Type B pancreatic cell (in vitro differentiated cells): ENCODE measurements around the gene IMMP2L. TPM values are rescaled to one million over a fixed set of nuclear protein-coding genes. Genes with fewer than 3 reads are reported as not detected.

ENCODE experiments used
- DNase-seq: peaks from one replicate; pipeline ENCODE4 v3.0.0; 2021; ENCODE audit warnings: mixed read lengths; ENCODE audit not compliant: unreplicated experiment; ENCODE audit errors: extremely low spot score
- H3K27ac Mint-ChIP-seq: 2 replicates; pipeline ENCODE4 v1.8.0; 2021; ENCODE audit warnings: mild to moderate bottlenecking, mixed read lengths
- H3K27me3 Mint-ChIP-seq: 2 replicates; pipeline ENCODE4 v1.8.0; 2021; ENCODE audit warnings: mixed read lengths
- H3K36me3 Mint-ChIP-seq: 2 replicates; pipeline ENCODE4 v1.8.0; 2021; ENCODE audit warnings: mixed read lengths
- H3K4me1 Mint-ChIP-seq: one replicate; pipeline ENCODE4 v1.8.0; 2021; ENCODE audit warnings: mixed read lengths; ENCODE audit not compliant: unreplicated experiment
- H3K4me3 Mint-ChIP-seq: 2 replicates; pipeline ENCODE4 v1.8.0; 2021; ENCODE audit warnings: mild to moderate bottlenecking, mixed read lengths
- H3K9me3 Mint-ChIP-seq: 2 replicates; pipeline ENCODE4 v1.8.0; 2021; ENCODE audit warnings: mixed read lengths
- total RNA-seq: library from RNA; stranded (reverse); gene quantifications from 2 replicates; pipeline ENCODE4 v1.2.1, GENCODE V29; 2021; ENCODE audit warnings: low replicate concordance
- TF ChIP-seq, protein P1 (sequence below): fragments of 200-600 bp; sonication (generic); conservative IDR thresholded peaks from 2 replicates; pipeline ENCODE4 v1.5.0; 2021; ENCODE audit warnings: antibody characterized with exemption, mild to moderate bottlenecking

IMMP2L gene
- total RNA-seq, 1 donor from 2014 or later = 23.0 TPM

DNA sequence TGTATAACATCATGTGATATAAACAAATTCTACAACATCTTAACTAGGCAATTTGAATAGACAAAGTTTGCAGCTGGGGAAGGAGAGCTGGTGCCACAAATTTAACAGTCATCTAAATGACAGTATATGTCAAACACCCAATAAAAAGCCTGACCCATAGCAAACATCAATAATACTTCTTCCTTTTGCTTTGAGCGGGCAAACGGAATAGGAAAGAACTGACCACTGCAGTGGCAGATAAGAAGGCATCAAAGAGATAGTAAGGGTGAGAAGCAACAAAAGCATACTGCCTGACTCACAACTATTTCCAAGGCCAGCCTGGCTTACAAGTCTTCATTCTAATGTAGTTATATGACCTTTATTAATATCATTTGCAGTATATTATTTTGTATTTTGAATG is 371.5 kb downstream of the IMMP2L start:
- Mint-ChIP-seq H3K4me1 (peaks cover 6% of the 10 kb centered on the region), H3K27ac (no peak overlapping the region), H3K27me3 (no peaks in the 10 kb centered on the region), H3K9me3 (peaks cover 12% of the 10 kb centered on the region), H3K36me3 (peaks cover 3% of the 10 kb centered on the region), H3K4me3 (no peak overlapping the region)
- TF ChIP-seq, protein P1, sequence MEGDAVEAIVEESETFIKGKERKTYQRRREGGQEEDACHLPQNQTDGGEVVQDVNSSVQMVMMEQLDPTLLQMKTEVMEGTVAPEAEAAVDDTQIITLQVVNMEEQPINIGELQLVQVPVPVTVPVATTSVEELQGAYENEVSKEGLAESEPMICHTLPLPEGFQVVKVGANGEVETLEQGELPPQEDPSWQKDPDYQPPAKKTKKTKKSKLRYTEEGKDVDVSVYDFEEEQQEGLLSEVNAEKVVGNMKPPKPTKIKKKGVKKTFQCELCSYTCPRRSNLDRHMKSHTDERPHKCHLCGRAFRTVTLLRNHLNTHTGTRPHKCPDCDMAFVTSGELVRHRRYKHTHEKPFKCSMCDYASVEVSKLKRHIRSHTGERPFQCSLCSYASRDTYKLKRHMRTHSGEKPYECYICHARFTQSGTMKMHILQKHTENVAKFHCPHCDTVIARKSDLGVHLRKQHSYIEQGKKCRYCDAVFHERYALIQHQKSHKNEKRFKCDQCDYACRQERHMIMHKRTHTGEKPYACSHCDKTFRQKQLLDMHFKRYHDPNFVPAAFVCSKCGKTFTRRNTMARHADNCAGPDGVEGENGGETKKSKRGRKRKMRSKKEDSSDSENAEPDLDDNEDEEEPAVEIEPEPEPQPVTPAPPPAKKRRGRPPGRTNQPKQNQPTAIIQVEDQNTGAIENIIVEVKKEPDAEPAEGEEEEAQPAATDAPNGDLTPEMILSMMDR = no peak
- no peak for DNase-seq

DNA sequence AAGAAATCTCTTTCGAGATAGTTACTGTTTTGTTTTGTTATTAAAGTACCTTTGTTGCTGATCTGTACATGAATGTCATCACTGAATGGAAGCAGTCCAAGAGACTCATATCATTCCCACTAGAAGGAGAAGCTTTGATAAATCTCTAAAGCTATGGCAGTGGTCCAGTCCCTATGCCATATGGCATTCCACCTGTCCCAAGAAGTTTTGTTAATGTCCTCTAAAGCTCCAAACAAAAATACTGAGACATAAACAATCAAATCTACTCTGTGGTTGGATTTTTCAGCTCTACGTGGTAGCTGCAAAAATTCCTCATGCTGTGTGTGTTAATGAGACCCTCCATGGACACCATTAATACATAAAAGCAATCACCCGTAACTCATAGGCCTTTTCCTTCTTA is 377.3 kb downstream of the IMMP2L start:
- Mint-ChIP-seq H3K27ac (no peak overlapping the region), H3K27me3 (no peaks in the 10 kb centered on the region), H3K9me3 (peaks cover 7% of the 10 kb centered on the region), H3K36me3 (no peaks in the 10 kb centered on the region), H3K4me1 (no peaks in the 10 kb centered on the region), H3K4me3 (no peak overlapping the region)
- DNase-seq = no peak
- TF ChIP-seq, protein P1 = no peak

DNA sequence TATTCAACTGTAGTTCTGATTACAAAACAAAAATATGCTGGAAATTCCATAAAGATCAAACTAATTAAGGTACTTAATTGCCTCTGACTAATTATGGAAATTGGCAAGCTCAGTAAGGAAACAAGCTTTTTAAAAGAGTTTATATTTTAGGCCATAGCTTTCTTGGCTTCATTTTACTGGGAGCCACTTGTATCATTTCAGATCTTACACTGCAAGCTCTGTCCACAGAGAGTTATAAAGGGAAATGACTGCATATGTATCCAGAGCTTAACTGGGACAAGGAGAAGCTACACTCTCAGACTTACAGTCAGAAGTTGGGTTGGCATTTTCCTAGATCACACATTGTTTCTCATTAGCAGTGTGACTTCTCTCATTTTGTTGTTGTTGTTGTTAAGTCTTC is 379.0 kb downstream of the IMMP2L start:
- DNase-seq = no peak
- no peaks in the 10 kb centered on the region for H3K27me3 Mint-ChIP-seq
- no peak overlapping the region for H3K27ac Mint-ChIP-seq
- TF ChIP-seq, protein P1 = no peak
- no peaks in the 10 kb centered on the region for H3K4me1 Mint-ChIP-seq
- peaks cover 7% of the 10 kb centered on the region for H3K9me3 Mint-ChIP-seq
- no peak overlapping the region for H3K4me3 Mint-ChIP-seq
- peaks cover 4% of the 10 kb centered on the region for H3K36me3 Mint-ChIP-seq

DNA sequence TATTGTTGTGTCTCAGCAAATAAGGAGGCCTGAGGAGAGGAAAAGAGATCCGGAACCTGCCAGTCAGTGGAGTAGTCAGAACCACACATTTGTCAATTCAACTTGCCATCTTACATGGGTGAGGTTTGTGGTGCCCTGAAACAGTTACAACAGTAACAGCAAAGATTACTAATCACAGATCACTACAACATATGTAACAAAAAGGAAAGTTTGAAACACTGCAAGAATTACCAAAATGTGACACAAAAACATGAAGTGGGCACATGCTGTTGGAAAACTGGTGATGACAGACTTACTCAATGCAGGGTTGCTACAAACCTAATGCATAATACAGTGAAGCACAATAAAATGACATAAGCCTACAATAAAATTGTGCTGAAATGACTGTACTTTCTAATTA is 382.0 kb downstream of the IMMP2L start:
- Mint-ChIP-seq H3K4me1 (peaks cover 6% of the 10 kb centered on the region), H3K4me3 (no peak overlapping the region), H3K27ac (no peak overlapping the region), H3K9me3 (peaks cover 10% of the 10 kb centered on the region), H3K36me3 (peaks cover 13% of the 10 kb centered on the region), H3K27me3 (no peaks in the 10 kb centered on the region)
- TF ChIP-seq, protein P1 = no peak
- no peak for DNase-seq

DNA sequence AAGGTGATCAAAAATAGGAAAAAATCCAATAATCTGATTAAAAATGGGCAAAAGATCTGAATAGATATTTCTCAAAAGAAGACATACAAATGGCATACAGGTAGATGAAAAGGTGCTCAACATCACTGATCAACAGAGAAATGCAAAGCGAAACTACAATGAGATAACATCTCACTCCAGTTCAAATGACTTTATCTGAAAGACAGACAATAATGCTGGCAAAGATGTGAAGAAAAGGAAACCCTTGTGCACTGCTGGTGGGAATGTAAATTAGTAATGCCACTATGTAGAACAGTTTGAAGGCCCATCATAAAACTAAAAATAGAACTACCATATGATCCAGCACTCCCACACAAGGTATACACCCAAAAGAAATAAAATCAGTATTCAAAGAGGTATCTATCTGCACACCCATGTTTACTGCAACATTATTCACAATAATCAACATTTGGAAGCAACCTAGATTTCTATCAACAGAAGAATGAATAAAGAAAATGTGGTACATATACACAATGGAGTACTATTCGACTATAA is 386.3 kb downstream of the IMMP2L start:
- no peaks in the 10 kb centered on the region for H3K27me3 Mint-ChIP-seq
- H3K36me3 Mint-ChIP-seq = peaks cover 13% of the 10 kb centered on the region
- TF ChIP-seq, protein P1 = no peak
- DNase-seq = no peak
- no peak overlapping the region for H3K27ac Mint-ChIP-seq
- H3K4me3 Mint-ChIP-seq = no peak overlapping the region
- peaks cover 13% of the 10 kb centered on the region for H3K4me1 Mint-ChIP-seq
- H3K9me3 Mint-ChIP-seq = peaks cover 10% of the 10 kb centered on the region

DNA sequence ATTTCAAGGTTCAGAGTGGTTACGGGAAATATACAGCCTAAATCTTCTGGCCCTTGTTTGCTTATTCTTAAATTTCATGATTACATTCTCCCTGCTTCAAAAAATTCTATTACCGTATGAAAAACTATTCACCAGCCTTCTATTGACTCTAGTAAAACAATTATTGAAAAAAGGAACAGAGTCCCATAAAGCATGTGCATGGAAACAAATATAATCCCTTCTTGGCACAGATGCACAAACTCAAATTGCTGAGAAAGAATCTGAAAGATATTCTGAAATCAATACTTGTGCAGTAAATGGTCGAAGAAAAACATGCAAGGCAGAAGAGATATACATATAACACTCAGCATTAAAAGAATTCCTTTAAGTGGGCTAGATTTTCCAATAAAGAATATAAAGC is 387.8 kb downstream of the IMMP2L start:
- Mint-ChIP-seq H3K9me3 (peaks cover 10% of the 10 kb centered on the region), H3K36me3 (peaks cover 13% of the 10 kb centered on the region), H3K27me3 (no peaks in the 10 kb centered on the region), H3K4me1 (peaks cover 13% of the 10 kb centered on the region), H3K27ac (no peak overlapping the region), H3K4me3 (no peak overlapping the region)
- TF ChIP-seq, protein P1 = no peak
- DNase-seq = no peak
